ENCODE measurements around the gene NTM.
"Not testable (repeated sequence)": the region's sequence is repeated elsewhere in the genome, so short reads cannot be mapped to it uniquely, and the experiment has no call there.

The NTM gene

DNA sequence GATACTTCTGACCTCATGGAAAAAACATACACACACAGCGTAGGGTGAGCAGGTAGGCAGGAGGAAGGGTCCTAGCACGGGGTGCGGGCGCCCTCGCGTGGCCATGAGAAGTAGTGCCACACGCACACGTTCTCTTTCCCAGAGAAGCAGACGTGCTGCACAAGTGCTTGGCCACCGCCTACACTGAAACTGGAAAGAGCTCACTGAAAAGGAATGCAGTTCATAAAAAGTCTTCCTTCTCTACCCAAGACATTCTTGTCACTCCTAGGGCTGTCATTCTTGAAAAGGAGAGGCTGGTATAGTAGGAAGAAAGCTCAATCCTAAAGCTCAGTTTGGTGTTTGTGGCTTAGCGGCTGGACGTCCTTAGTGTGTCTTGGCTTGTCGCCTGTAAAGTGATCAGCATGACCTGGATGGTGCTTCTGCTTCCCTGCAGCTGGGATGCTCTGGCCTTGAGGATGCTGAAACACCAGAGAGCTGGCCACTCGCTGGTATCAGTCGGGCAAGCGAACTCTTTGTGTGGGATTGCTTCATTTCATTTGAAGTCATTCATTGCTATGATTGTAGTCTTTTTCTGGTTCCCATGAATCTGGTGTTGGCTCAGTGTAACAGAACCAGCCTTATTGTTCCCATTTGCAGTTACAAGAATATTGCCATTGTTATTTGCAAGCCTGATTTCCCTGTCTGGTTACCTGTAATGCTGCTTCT, 303.8 kb downstream of the NTM start:
- no peak for DNase-seq (ENCODE audit: insufficient read length, low spot score)
- TF ChIP-seq, protein P1, sequence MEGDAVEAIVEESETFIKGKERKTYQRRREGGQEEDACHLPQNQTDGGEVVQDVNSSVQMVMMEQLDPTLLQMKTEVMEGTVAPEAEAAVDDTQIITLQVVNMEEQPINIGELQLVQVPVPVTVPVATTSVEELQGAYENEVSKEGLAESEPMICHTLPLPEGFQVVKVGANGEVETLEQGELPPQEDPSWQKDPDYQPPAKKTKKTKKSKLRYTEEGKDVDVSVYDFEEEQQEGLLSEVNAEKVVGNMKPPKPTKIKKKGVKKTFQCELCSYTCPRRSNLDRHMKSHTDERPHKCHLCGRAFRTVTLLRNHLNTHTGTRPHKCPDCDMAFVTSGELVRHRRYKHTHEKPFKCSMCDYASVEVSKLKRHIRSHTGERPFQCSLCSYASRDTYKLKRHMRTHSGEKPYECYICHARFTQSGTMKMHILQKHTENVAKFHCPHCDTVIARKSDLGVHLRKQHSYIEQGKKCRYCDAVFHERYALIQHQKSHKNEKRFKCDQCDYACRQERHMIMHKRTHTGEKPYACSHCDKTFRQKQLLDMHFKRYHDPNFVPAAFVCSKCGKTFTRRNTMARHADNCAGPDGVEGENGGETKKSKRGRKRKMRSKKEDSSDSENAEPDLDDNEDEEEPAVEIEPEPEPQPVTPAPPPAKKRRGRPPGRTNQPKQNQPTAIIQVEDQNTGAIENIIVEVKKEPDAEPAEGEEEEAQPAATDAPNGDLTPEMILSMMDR (IDR thresholded peaks at IDR 0.05; ENCODE audit: insufficient read depth, missing control alignments) = peak; percentile 97
- FAIRE-seq = no peak

DNA sequence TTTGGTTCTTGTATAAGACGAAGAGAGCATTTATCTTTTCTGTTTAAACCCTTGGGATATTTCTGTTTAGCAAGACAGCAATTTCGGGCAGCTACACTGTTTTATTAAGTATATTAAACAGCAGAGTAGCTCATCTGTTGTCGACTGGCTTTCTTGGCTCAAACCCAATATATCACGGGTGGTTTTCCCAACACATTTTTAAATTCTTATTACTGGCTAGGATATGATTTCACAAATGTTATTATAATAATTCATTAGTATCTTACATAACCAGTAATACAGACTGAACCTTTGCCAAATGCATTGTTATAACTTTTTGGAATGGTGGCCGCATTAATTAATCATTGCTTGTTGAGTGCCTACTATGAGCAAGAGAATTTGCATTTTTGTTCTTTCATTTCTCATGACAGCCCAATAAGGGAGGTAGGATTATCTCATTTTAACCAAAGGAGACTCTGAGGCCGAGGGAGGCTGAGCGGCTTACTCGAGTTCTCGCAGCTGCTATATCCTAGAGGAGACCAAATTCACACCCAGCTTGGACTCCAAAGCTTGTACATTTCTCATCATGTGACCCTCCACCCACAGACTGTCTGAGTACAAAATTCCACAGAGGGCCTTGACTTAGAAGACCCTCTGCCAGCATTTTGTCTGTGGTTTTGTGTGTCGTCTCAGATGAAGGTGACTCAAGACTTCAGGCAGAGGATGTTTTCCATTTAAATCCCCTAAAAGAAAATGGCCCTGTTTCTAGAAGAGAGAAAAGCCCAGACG, 304.9 kb downstream of the NTM start:
- FAIRE-seq = no peak

DNA sequence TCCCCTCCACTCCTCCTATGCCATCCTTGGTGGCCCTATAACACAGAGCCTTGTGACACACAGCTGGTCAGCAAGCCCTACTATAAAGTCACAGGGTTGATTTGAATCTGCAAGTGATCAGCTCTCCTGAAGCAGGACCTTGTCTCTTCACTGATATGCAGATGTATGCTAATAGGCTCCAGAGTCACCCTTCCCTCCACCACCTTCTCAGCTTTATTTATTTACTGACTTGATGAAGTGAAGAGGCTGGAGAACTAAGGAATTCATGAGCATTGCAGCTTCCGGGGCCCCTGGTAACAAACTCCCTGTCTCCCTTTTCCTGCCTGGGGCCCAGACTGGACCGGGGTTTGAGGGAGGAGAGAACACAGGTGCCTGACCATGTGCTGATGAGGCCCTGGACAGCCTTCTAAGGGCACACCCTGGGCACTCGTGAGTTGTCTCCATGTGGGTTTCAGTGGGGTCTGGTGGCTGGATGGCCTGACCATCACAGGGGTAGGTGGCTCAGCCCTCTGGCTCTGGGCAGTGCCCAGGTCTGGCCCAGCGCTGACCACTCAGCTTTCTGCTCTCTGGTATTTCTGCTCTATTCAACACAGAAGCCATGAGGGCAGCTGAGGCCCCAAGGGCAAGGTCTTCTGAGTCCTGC, 307.5 kb downstream of the NTM start:
- no peak for DNase-seq (ENCODE audit: insufficient read length, low spot score)
- TF ChIP-seq, protein P1 (IDR thresholded peaks at IDR 0.05; ENCODE audit: insufficient read depth, missing control alignments) = no peak
- no peak for FAIRE-seq

More for the DNA sequence above, 304.9 kb downstream of the NTM start:
- TF ChIP-seq, protein P1 (IDR thresholded peaks at IDR 0.05; ENCODE audit: insufficient read depth, missing control alignments) = no peak
- no peak for DNase-seq (ENCODE audit: insufficient read length, low spot score)

DNA sequence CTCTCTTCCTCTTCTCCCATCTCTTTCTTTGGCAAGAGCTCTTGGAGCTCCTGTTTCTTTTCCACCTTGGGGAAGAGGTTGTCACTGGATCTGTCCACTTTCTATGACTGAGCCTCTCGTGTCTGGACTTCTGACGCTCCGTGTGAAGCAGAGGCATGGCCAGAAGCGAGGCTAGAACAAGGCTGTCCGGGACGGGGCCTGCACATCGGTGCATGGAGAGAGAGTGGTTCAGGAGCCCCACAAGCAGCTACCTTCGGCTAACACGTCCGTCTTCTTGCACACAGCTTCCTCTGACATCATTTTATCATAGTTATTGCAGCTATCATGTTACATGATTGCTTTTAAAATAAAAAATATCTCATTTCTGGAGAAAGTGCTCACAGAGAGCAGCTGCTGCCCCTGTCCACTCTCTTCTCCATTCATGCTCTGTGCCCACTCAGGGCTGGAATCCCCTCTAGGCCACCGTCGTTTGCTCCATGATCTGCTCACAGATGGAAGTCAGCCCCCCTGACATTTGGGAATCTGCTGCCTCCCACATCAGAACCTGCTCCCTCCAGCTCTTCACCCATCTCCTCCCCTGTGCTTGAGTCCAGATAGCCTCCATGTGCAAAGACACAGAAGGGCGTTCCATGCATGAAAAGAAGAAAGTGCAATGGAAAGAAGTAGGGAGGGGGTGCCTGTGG, 308.4 kb downstream of the NTM start:
- no peak for DNase-seq (ENCODE audit: insufficient read length, low spot score)
- no peak for FAIRE-seq
- TF ChIP-seq, protein P1 (IDR thresholded peaks at IDR 0.05; ENCODE audit: insufficient read depth, missing control alignments) = no peak

DNA sequence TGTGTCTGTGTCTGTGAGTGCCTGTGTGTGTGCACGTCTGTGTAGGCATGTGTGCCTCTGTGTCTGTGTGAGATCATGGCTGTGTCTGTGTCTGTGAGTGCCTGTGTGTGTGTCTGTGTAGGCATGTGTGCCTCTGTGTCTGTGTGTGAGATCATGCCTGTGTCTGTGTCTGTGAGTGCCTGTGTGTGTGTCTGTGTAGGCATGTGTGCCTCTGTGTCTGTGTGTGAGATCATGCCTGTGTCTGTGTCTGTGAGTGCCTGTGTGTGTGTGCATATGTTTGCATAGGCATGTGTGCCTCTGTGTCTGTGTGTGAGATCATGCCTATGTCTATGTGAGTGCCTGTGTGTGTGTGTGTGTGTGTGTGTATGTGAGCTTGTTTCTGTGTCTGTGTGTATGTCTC, 310.0 kb downstream of the NTM start:
- peak; percentile 11 for FAIRE-seq
- not testable (repeated sequence) for DNase-seq (ENCODE audit: insufficient read length, low spot score)

DNA sequence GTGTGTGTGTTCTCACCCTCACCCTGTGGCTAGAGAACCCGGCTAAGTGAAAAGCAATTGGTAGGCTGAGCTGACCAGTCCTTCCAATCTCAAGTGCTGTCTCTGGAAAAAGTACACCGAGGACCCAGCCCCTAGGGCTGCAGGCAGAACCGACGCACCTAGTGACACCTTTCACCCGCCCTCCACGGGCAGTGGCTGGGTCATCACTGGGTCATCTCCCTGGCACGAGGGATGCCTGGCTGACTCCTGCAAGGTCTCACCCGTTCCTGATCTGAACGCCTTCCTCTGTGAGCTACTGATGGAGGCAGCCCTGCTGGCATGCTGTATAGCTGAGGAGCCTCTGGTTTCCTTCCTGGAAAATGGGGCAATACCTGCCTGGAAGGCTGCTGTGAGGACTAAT, 311.5 kb downstream of the NTM start:
- DNase-seq (ENCODE audit: insufficient read length, low spot score) = no peak
- TF ChIP-seq, protein P1 (IDR thresholded peaks at IDR 0.05; ENCODE audit: insufficient read depth, missing control alignments) = no peak

DNA sequence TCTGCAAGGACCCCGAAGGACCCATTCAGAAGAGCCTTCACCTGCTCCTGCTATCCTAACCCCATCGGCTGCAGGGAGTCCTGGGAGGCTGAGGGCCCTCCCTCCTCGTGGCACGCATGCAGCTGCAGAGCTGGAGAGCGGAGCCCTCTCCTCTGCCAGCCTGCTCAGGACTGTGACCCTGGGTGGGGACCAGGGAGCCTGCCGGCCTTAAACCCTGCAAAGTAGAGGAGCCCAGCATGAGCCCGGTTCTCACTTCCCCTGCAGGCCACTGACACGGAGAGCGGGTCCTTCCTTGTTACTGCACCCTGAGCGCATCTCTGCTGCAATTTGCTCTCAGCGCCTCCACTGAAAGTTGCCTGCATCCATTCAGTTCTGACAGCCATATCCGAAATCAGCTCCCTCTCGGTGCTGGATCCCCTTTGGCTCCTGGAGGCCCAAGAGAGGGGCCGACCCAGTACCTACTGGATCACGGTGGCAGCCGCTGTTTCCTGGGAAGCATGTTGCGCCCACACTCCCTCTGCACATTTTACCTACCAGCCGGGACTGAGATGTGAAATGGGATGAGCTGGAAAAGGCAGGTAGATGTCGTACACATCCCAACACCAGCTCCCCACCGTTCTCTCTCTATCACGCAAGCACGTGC, 312.1 kb downstream of the NTM start:
- TF ChIP-seq, protein P1 (IDR thresholded peaks at IDR 0.05; ENCODE audit: insufficient read depth, missing control alignments) = no peak
- FAIRE-seq (no peak), DNase-seq (ENCODE audit: insufficient read length, low spot score) (no peak)

More for the DNA sequence above, 311.5 kb downstream of the NTM start:
- FAIRE-seq = no peak
